Neural progenitor cell (in vitro differentiated cells): ENCODE data around the gene FAM131C. TPM values are rescaled to one million over a fixed set of nuclear protein-coding genes. Genes with fewer than 3 reads are reported as not detected.

Source experiments
- DNase-seq: peaks from one replicate; pipeline ENCODE4 v3.0.0-alpha.2; 2016; ENCODE audit warnings: low spot score
- H2AFZ ChIP-seq: fragments of 200-600 bp; sonication (generic); replicated peaks from 2 replicates; pipeline ENCODE4 v1.6.1; 2016; ENCODE audit warnings: antibody characterized with exemption
- H3F3A ChIP-seq: fragments of 200-600 bp; sonication (generic); 2 replicates; pipeline ENCODE4 v1.6.1; 2016; ENCODE audit warnings: antibody characterized with exemption, low read depth
- H3K27ac ChIP-seq: fragments of 200-600 bp; sonication (generic); 2 replicates; pipeline ENCODE4 v1.5.1; 2016; ENCODE audit warnings: mild to moderate bottlenecking
- H3K27me3 ChIP-seq: fragments of 200-600 bp; sonication (generic); 2 replicates; pipeline ENCODE4 v1.6.1; 2016; ENCODE audit warnings: mild to moderate bottlenecking, moderate library complexity
- H3K36me3 ChIP-seq: fragments of 200-600 bp; sonication (generic); 2 replicates; pipeline ENCODE4 v1.5.1; 2016
- H3K4me1 ChIP-seq: fragments of 200-600 bp; sonication (generic); 2 replicates; pipeline ENCODE4 v1.6.1; 2016; ENCODE audit warnings: mixed run types
- H3K4me2 ChIP-seq: fragments of 200-600 bp; sonication (generic); 2 replicates; pipeline ENCODE4 v1.6.1; 2016
- H3K4me3 ChIP-seq: fragments of 200-600 bp; sonication (generic); 2 replicates; pipeline ENCODE4 v1.5.1; 2016
- H3K79me2 ChIP-seq: fragments of 200-600 bp; sonication (generic); 2 replicates; pipeline ENCODE4 v1.6.1; 2016; ENCODE audit warnings: low read depth
- H3K9ac ChIP-seq: fragments of 200-600 bp; sonication (generic); 2 replicates; pipeline ENCODE4 v1.6.1; 2016
- H3K9me3 ChIP-seq: fragments of 200-600 bp; sonication (generic); 2 replicates; pipeline ENCODE4 v1.5.1; 2016; ENCODE audit warnings: low read depth
- H4K20me1 ChIP-seq: fragments of 200-600 bp; sonication (generic); 2 replicates; pipeline ENCODE4 v1.6.1; 2016; ENCODE audit warnings: low read depth
- H3K27ac Mint-ChIP-seq: 3 replicates; pipeline ENCODE4 v1.8.0; 2021; ENCODE audit warnings: mixed read lengths
- H3K27me3 Mint-ChIP-seq: 2 replicates; pipeline ENCODE4 v1.8.0; 2022; ENCODE audit warnings: low read depth, mild to moderate bottlenecking, inconsistent platforms, moderate library complexity, mixed read lengths; ENCODE audit not compliant: insufficient read depth
- H3K36me3 Mint-ChIP-seq: 3 replicates; pipeline ENCODE4 v1.8.0; 2021; ENCODE audit warnings: mixed read lengths
- H3K4me1 Mint-ChIP-seq: 3 replicates; pipeline ENCODE4 v1.8.0; 2021; ENCODE audit warnings: mixed read lengths
- H3K4me3 Mint-ChIP-seq: 3 replicates; pipeline ENCODE4 v1.8.0; 2021; ENCODE audit warnings: mild to moderate bottlenecking, moderate library complexity, mixed read lengths
- H3K9me3 Mint-ChIP-seq: 3 replicates; pipeline ENCODE4 v1.8.0; 2020; ENCODE audit warnings: mixed read lengths
- CTCF ChIP-seq: fragments of 200-600 bp; sonication (generic); IDR thresholded peaks from 2 replicates; pipeline ENCODE4 v1.5.1; 2017; ENCODE audit warnings: antibody characterized with exemption, mild to moderate bottlenecking
- EZH2 ChIP-seq: fragments of 200-600 bp; sonication (generic); IDR thresholded peaks from 2 replicates; pipeline ENCODE4 v1.6.1; 2017; ENCODE audit warnings: antibody characterized with exemption, mild to moderate bottlenecking, moderate library complexity
- EZH2phosphoT487 ChIP-seq: fragments of 200-600 bp; sonication (generic); IDR thresholded peaks from 2 replicates; pipeline ENCODE4 v1.6.1; 2017; ENCODE audit warnings: antibody characterized with exemption
- total RNA-seq: library from RNA; depleted of rRNA; stranded (reverse); fragments of >200 nt; gene quantifications from 2 replicates; pipeline ENCODE4 v1.2.3, GENCODE V29; 2015; ENCODE audit warnings: low replicate concordance

FAM131C gene
- total RNA-seq, 1 donor from 2014 or later = 0.13 TPM

- Histone ChIP-seq H3K9me3 (no peaks in the 10 kb centered on the region), H3K79me2 (no peaks in the 10 kb centered on the region), H3K27me3 (peaks cover 56% of the 10 kb centered on the region), H3K4me1 (peaks cover 9% of the 10 kb centered on the region), H3K36me3 (no peaks in the 10 kb centered on the region), H3K4me2 (no peak overlapping the region), H4K20me1 (peaks cover 3% of the 10 kb centered on the region), H3K27ac (no peak overlapping the region), H3K9ac (no peak overlapping the region), H2AFZ (no peak overlapping the region), H3K4me3 (no peak overlapping the region), H3F3A (no peaks in the 10 kb centered on the region)
- Mint-ChIP-seq H3K9me3 (no peaks in the 10 kb centered on the region), H3K36me3 (no peaks in the 10 kb centered on the region), H3K4me3 (no peak overlapping the region), H3K4me1 (peaks cover 14% of the 10 kb centered on the region), H3K27me3 (peaks cover 11% of the 10 kb centered on the region), H3K27ac (no peak overlapping the region)
- TF ChIP-seq CTCF (no peak), EZH2phosphoT487 (no peak), EZH2 (no peak)
- no peak for DNase-seq
Measured at GRCh38 chr1:16011936-16012589, 61.4 kb downstream of the FAM131C start.

- H3K36me3 ChIP-seq = no peaks in the 10 kb centered on the region
- no peak overlapping the region for H2AFZ ChIP-seq
- H3K4me3 ChIP-seq = no peak overlapping the region
- peaks cover 69% of the 10 kb centered on the region for H3K27me3 ChIP-seq
- Mint-ChIP-seq H3K9me3 (no peaks in the 10 kb centered on the region), H3K4me3 (no peak overlapping the region), H3K4me1 (peaks cover 21% of the 10 kb centered on the region), H3K36me3 (no peaks in the 10 kb centered on the region), H3K27me3 (peaks cover 8% of the 10 kb centered on the region), H3K27ac (no peak overlapping the region)
- H3F3A ChIP-seq = no peaks in the 10 kb centered on the region
- no peak overlapping the region for H3K27ac ChIP-seq
- DNase-seq = no peak
- no peaks in the 10 kb centered on the region for H3K79me2 ChIP-seq
- no peak for TF ChIP-seq EZH2phosphoT487
- no peak for TF ChIP-seq CTCF
- no peak for TF ChIP-seq EZH2
- H4K20me1 ChIP-seq = peaks cover 3% of the 10 kb centered on the region
- no peaks in the 10 kb centered on the region for H3K9me3 ChIP-seq
- no peak overlapping the region for H3K9ac ChIP-seq
- H3K4me1 ChIP-seq = peaks cover 9% of the 10 kb centered on the region
- H3K4me2 ChIP-seq = no peak overlapping the region
Measured at GRCh38 chr1:16010837-16011236, 62.6 kb downstream of the FAM131C start.

- no peak for TF ChIP-seq EZH2phosphoT487
- TF ChIP-seq EZH2 = no peak
- TF ChIP-seq CTCF = no peak
- Histone ChIP-seq H3K4me1 (peaks cover 9% of the 10 kb centered on the region), H3K27me3 (peaks cover 71% of the 10 kb centered on the region), H3K79me2 (no peaks in the 10 kb centered on the region), H3K27ac (no peak overlapping the region), H3K9me3 (no peaks in the 10 kb centered on the region), H3K36me3 (no peaks in the 10 kb centered on the region), H2AFZ (no peak overlapping the region), H3K9ac (no peak overlapping the region), H4K20me1 (peaks cover 3% of the 10 kb centered on the region), H3F3A (no peaks in the 10 kb centered on the region), H3K4me2 (no peak overlapping the region), H3K4me3 (no peak overlapping the region)
- no peaks in the 10 kb centered on the region for H3K9me3 Mint-ChIP-seq
- H3K4me1 Mint-ChIP-seq = peaks cover 13% of the 10 kb centered on the region
- peaks cover 10% of the 10 kb centered on the region for H3K27me3 Mint-ChIP-seq
- DNase-seq = no peak
- H3K4me3 Mint-ChIP-seq = no peak overlapping the region
- no peaks in the 10 kb centered on the region for H3K36me3 Mint-ChIP-seq
- H3K27ac Mint-ChIP-seq = no peak overlapping the region
Measured at GRCh38 chr1:16009678-16010077, 63.8 kb downstream of the FAM131C start.
